Activated CD4-positive, alpha-beta T cell treated with anti-CD3 and anti-CD28 coated beads for 48 hours (primary cell): ENCODE data around the gene CCN5.
"Not testable (repeated sequence)": the region's sequence is repeated elsewhere in the genome, so short reads cannot be mapped to it uniquely, and the experiment has no call there.

Experiments used
- DNase-seq: peaks from one replicate; pipeline ENCODE4 v3.0.0-alpha.2; 2020

CCN5 gene

GRCh38 chr20:44762466-44763140 is 47.4 kb downstream of the CCN5 start:
- DNase-seq, result no peak

DNA sequence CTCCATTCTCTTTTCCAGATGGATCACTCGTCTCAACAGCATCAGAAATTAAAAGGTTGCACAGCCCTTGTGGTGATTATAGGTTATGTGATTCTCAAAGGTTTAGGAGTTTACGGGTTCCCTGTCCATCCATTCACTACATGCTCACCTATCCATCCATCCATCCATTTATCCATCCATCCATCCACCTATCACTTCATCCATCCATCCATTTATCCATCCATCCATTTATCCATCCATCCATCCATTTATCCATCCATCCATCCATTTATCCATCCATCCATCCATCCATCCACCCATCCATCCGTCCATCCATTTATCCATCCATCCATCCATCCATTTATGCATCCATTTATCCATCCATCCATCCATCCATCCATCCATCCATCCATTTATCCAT is 48.6 kb downstream of the CCN5 start:
- DNase-seq, result not testable (repeated sequence)

GRCh38 chr20:44765091-44765490 is 49.9 kb downstream of the CCN5 start:
- DNase-seq, result no peak

DNA sequence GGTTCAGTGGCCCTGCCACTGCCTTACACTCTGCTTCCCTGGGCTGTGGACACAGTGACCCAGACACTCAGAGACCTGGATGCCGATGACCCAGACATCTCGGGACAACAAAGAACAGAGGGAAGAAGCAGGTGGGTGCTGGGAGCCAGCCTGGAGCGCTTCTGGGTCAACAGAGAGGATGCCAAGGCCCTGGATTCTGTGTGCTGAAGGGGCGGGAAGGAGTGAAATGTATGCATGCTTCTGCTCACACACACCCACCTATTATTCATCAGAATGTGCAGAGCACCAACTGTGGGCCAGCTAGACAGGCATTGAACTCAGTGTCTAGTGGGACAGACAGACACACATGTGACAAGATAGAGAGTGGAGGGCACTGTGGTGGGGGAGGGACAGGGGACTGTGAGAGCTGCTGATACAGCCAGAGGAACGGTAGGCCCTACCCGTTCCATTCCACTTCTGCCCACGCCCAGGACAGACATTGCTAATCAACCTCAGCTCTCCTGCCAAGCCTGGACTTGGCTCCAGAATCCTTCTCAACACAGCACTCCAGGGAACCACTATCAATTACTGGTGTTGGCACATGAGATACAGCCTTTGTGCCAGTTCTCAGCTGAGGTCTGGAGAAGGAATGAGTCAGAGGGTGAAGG is 50.7 kb downstream of the CCN5 start:
- no peak for DNase-seq

- DNase-seq, result no peak
These were observed 53.1 kb downstream of the CCN5 start for GRCh38 chr20:44768256-44768655.

DNA sequence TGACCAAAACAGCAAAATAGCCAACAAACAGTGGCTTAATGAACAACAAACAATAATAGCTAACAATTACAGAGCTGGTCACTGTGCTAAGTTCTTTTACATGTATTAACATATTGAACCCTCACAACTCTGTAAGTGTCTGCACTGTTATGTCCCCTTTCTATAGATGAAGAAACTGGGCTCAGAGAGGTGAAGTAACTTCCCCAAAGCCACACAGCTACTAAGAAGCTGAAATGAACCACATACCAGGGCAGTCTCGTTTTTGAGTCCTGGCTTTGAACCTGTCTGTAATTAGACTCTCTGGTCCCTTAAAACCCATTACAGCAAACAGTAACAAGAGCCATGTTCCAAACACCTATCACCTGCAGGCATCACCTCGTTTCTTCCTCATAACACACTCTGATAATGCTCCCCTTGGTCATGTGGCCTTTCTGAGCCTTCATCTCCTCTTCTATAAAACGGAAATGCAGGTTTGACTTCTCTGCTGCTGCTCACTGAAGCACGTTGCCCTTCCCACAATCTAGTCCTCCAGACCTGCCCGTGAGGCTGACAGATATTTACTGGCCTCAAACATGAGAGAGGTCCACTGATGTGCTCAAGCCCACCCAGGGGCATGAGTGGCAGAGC is 53.8 kb downstream of the CCN5 start:
- no peak for DNase-seq

DNA sequence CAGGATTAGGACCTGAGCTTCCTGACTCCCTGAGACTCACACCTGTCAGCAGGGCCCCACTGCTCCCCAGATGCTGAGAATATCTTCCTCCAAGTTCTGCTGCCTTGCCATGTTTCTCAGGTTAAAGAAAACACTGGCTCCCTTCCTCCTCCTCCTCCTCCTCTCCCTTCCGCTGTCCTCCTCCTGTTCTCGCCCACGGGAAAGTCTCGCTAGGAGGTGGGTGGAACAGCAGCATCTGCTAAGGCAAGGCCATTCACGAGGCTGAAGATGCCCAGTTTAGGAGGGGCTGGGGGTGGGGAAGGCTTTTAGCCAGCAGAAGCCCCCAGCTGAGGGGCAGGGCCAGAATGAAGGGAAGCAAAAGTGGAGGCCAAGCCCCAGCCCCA is 54.3 kb downstream of the CCN5 start:
- no peak for DNase-seq

DNA sequence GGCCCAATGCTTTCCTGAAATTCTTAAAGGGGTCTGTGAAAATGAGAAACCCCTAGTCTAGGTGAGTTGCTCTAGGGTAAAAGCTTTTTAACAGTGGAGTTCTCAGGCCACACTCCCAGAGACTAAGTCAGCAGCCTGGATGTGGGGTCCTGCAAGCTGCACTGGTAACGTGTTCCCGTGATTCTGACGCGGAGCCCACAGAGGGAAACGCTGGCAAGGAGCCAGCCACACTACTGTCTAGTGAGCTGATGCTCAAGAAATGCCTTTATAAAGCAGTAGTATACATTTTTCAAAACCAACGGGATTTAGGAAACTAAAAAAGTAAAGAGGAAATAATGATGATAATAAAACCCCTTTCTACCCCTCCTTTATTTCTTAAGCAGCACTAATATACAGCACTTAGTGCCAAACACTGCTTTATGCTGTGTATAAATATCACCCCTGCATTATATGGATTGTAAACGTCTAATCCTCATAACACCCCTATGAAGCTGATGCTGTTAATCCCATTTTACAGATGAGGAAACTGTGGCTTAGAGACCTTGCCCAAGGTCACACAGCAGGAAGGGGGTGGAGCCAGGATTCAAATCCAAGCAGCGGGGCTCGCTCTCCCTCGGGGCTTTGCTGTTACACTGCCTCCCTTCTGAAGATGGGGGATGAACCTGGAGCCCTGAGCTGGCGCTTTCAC is 55.5 kb downstream of the CCN5 start:
- DNase-seq, result no peak

GRCh38 chr20:44771172-44771535 is 56.0 kb downstream of the CCN5 start:
- DNase-seq, result no peak

- DNase-seq, result no peak
These were observed 57.5 kb downstream of the CCN5 start for GRCh38 chr20:44772636-44773035.

DNA sequence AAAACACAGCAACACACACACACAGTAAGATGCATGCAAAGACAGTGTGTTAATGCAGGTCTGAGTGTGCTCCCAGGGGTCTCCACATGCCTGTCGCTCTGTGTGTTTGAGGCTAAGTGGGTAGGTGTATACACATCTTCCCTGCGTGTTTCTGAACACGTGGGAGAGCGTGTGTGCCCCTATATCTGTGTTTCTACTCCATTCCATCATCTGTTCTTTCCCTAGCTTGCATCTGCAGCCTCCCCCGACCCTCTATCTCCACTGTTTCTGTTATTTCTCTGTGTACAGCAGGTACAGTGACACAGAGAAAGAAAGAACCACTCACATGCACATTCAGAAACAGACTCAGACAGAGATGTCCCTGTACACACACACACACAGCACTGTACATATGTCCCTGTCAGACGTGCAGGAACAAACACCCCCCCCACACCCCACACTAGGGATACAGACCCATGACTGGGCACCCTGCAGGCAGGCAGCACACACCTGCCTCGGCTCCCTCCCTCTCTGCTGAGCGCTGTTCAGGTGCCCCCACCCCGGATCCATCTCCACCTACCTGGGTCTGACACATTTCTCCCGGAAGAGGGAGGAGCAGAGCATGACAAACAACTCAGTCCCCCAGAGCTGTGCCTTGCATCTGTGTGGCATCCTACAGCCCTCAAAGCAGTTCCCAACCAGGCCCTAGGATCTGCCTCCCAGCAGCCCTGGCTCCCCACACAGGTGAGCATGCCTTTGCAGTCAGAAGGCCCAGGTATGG is 58.1 kb downstream of the CCN5 start:
- no peak for DNase-seq

DNA sequence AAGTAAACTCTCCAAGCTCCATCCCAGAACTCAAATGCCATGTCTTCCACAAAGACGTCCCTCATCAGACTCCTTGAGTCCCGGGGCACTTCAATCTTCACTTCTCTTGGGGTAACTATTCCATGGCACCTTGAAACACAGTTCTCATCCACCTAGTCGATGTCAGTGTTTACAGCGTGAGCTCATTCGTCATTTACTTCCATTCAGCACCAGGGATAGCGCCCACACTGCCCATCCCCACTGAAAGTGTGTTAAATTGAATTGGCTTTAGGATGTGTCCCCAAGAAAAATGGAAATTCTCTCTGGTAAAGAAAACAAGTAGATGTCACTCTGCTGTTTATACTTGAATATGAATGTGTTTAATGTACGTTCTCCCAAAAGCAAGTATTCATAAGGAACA is 61.8 kb downstream of the CCN5 start:
- DNase-seq, result peak; percentile 20
